HG03565 (cell line): ENCODE data around the gene FAM236A.
"Not testable (repeated sequence)": the region's sequence is repeated elsewhere in the genome, so short reads cannot be mapped to it uniquely, and the experiment has no call there.

Experiments
- ATAC-seq: cut with Tn5 transposase; IDR thresholded peaks from one replicate; pipeline ENCODE4 v1.9.1; 2021; ENCODE audit warnings: mild to moderate bottlenecking, moderate library complexity; ENCODE audit not compliant: unreplicated experiment

Gene FAM236A

DNA sequence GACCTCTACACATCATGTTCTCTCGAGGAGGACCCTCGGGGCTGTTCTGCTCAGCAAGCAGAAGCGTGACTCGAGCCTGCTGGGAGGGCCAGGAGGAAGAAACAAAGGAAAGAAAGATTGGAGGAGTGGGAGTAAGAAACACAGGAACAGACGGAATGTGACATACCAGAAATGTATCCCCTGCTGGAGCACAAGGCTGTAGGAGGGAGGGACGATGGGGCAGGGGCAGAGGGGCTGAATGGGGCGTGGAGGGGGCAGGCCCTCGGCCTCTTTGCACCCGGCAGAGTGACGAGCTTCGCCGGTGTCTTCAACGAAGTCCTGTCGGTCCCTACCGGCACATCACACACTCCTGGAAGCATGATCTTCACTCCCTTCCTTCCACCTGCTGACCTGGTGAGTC lies at the start of gene FAM236A:
FAM236A (plus strand) TSS at position 301 of the 400 bp plus-strand sequence; CDS start at position 358, 57 bp downstream.
- not testable (repeated sequence) for ATAC-seq

DNA sequence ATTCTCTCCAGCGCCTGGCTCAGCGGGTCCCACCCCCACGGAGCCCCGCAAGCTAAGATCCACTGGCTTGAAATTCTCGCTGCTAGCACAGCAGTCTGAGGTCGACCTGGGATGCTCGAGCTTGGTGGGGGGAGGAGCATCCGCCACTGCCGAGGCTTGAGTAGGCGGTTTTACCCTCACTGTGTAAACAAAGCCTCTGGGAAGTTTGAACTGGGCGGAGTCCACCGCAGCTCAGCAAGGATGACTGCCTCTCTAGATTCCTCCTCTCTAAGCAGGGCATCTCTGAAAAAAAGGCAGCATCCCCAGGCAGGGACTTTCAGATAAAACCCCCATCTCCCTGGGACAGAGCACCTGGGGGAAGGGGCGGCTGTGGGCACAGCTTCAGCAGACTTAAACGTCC lies 48.3 kb upstream of the FAM236A start:
- ATAC-seq, result not testable (repeated sequence)

- ATAC-seq, result not testable (repeated sequence)
These were observed 25.7 kb upstream of the FAM236A start, which contains the start of gene FAM236C for GRCh38 chrX:72912315-72912714. TSS of gene FAM236C (plus strand) at chrX:72912615. CDS start at chrX:72912715, 100 bp downstream.

GRCh38 chrX:72916096-72916495 lies 21.9 kb upstream of the FAM236A start:
- ATAC-seq, result not testable (repeated sequence)

DNA sequence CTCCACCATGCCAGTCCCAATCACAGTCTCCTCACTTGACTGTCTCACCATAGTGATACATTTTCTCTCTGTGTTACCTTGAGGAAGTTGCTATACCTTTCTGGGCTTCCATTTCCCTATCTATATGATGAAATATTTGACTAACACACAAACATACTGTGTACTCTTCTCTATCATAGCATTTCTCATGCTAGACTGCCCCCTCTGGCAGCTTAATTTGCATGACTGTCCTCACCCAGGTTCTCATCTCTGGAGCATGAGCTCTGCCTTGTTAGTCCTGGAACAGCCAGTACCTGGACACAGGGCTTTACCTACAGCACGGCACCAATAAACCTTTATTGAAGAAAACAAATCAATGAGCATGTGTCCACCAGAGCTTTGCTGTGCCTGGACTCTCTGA lies 5.7 kb upstream of the FAM236A start:
- ATAC-seq, result not testable (repeated sequence)

- ATAC-seq, result not testable (repeated sequence)
These were observed 1.6 kb upstream of the FAM236A start for GRCh38 chrX:72936455-72936854.

GRCh38 chrX:72936882-72937455 lies 1.0 kb upstream of the FAM236A start:
- not testable (repeated sequence) for ATAC-seq

DNA sequence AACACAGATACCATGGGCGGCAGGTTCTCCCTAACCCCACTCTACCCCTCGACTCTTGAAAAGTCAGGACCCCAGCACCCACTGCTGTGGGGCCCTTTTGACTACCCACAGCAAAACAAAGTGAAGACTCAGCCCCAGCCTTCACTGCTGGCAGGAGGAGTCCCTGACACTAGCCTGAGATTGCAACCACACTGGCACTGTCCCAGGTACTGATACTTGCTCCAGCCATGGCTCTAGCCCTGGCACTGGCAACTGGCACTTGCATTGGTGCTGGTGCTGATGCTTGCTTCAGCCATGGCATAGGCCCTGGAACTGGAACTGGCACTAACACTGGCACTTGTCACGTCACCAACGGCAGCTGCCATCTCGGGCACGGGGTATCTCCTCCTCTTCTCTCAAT lies 4.3 kb downstream of the FAM236A start:
- ATAC-seq, result not testable (repeated sequence)

DNA sequence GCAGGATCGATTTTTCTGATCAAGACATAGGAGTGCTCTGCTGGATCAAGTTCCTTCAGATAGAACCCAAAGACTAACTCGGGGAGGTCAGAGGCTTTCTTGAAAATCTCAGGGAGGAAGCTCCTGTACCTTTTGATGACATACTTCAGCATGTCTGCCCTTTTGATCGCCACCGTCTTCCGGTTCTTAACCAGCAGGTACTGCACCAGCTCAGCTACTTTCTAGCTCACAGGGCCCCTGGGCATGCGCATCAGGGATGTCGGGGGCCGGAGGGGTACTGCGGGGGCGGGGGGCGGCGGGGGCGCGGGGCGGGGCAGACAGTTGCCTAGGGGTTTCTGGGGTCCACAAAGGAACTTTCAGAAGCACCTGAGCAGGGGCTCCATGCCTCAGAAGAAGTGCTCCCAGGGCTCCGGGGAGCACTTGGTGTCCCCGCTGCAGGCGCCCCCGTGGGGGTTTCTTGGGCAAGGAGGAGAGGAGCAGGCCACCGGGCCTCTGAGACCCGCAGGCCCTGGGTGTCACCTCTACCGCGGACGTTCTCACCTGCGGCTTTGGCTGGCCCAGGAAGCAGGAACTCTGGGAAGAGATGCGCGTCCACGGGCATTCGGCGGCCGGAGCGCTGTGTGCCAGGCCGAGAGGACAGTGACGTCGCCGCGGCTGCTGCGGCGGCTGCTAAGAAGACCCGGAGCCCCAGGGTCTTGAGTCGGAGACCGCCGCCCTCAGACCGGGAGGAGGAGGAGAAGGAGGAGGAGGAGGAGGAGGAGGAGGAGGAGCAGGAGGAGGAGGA lies 5.2 kb downstream of the FAM236A start:
- peak; percentile 55 for ATAC-seq

GRCh38 chrX:72943819-72944169 lies 5.8 kb downstream of the FAM236A start, which contains the start of gene DMRTC1:
TSS of gene DMRTC1 (minus strand) at chrX:72943837. CDS start at chrX:72875694, 68,143 bp downstream.
- ATAC-seq, result peak; percentile 82

GRCh38 chrX:72959971-72960370 lies 22.0 kb downstream of the FAM236A start:
- not testable (repeated sequence) for ATAC-seq

DNA sequence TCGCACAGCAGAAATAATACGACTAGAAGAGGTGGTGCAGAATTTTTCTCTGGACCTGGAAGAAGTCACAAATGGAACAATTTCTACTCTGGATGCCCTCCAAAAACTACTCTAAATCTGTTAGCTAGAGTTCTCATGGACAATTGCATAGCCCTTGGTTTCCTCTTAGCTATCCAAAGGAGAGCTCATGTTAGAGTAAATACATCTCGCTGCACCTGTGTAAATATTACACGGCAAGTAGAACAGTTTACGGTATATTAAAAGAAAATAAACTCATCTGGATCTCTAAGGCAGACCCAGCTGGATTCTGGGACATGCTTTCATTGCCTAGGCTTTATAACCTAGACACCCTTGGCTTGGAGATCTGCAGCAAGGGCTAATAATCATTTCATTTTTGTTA lies 33.9 kb downstream of the FAM236A start:
- not testable (repeated sequence) for ATAC-seq

GRCh38 chrX:72974885-72975284 lies 36.9 kb downstream of the FAM236A start:
- not testable (repeated sequence) for ATAC-seq

- not testable (repeated sequence) for ATAC-seq
These were observed 43.0 kb downstream of the FAM236A start for GRCh38 chrX:72980894-72981469.
